Vagina (tissue), 2 donors: ENCODE data around the gene BSN. TPM values are rescaled to one million over a fixed set of nuclear protein-coding genes. Genes with fewer than 3 reads are reported as not detected.

ENCODE experiments used
- DNase-seq, 2 donors: peaks; one replicate each; pipeline ENCODE4 v3.0.0-alpha.2; 2017; ENCODE audit errors: extremely low spot score in 2 of 2
- H3K27ac ChIP-seq: fragments of 200-600 bp; sonication (generic); one replicate; pipeline ENCODE4 v1.5.1; 2019
- H3K27me3 ChIP-seq: fragments of 200-600 bp; sonication (generic); one replicate; pipeline ENCODE4 v1.5.1; 2019
- H3K36me3 ChIP-seq, 2 donors: fragments of 200-600 bp; sonication (generic); one replicate each; pipeline ENCODE4 v1.5.1; 2017 to 2019
- H3K4me1 ChIP-seq: fragments of 200-600 bp; sonication (generic); one replicate; pipeline ENCODE4 v1.5.1; 2019
- H3K4me3 ChIP-seq, 2 donors: fragments of 200-600 bp; sonication (generic); 1 replicate in 1 of 2; 2 replicates in 1 of 2; pipeline ENCODE4 v1.5.1; 2016 to 2019
- H3K9me3 ChIP-seq: fragments of 200-600 bp; sonication (generic); one replicate; pipeline ENCODE4 v1.5.1; 2019
- CTCF ChIP-seq, 3 experiments: fragments of 450-650 bp in 2 of 3; fragments of 200-600 bp in 1 of 3; sonication (generic) in 1 of 3; IDR thresholded peaks; one replicate each; pipeline ENCODE4 v1.5.1; 2017 to 2019; ENCODE audit warnings: antibody characterized with exemption in 3 of 3, mild to moderate bottlenecking in 2 of 3, moderate library complexity in 2 of 3
- POLR2A ChIP-seq, 2 donors: fragments of 450-650 bp; IDR thresholded peaks; one replicate each; pipeline ENCODE4 v1.6.1; 2017; ENCODE audit warnings: antibody characterized with exemption in 2 of 2, mild to moderate bottlenecking in 2 of 2, moderate library complexity in 2 of 2
- POLR2AphosphoS5 ChIP-seq, 2 donors: sonication (generic); formaldehyde crosslinking; IDR thresholded peaks; one replicate each; pipeline ENCODE4 v1.9.0; 2017; ENCODE audit warnings: antibody characterized with exemption in 2 of 2, mild to moderate bottlenecking in 2 of 2, low read depth in 1 of 2; ENCODE audit not compliant: insufficient read depth in 1 of 2
- intact Hi-C: fragments of 100-400 bp; cut with DNase I; formaldehyde crosslinking; loops from one replicate; pipeline ENCODE4 v1.15.1; 2023
- total RNA-seq: library from RNA; depleted of rRNA; stranded (reverse); fragments of >200 nt; gene quantifications from one replicate; pipeline ENCODE4 v1.2.3, GENCODE V29; 2016

The BSN gene
- 0.74 TPM for total RNA-seq

GRCh38 chr3:49553692-49554632 is at the start of gene BSN:
TSS of gene BSN (plus strand) at chr3:49554477. CDS start at chr3:49554603, 126 bp downstream.
- Histone ChIP-seq H3K9me3 (no peaks in the 10 kb centered on the region), H3K27ac (no peak within 1 kb of the TSS), H3K36me3 (no peaks in the 10 kb centered on the region), H3K4me3 (peak within 1 kb of the TSS; percentile 57 to 59), H3K4me1 (peaks cover 18% of the 10 kb centered on the region), H3K27me3 (no peaks in the 10 kb centered on the region)
- DNase-seq = no peak
- TF ChIP-seq POLR2A (IDR thresholded peaks at IDR 0.05) = no peak
- peak; percentile 21 to 59 for TF ChIP-seq POLR2AphosphoS5 (IDR thresholded peaks at IDR 0.05; ENCODE audit: insufficient read depth in 1 of 2, low read depth in 1 of 2)
- peak in 1 of 3 experiments; percentile 7 for TF ChIP-seq CTCF (IDR thresholded peaks at IDR 0.05)
- intact Hi-C loops = no loop called here

GRCh38 chr3:49506906-49507305 is 47.4 kb upstream of the BSN start:
- Histone ChIP-seq H3K4me1 (peaks cover under 1% of the 10 kb centered on the region), H3K36me3 (peaks cover 0 to 16% of the 10 kb centered on the region in 2 donors), H3K9me3 (no peaks in the 10 kb centered on the region), H3K4me3 (no peak overlapping the region), H3K27me3 (no peaks in the 10 kb centered on the region), H3K27ac (no peak overlapping the region)
- TF ChIP-seq POLR2AphosphoS5 (IDR thresholded peaks at IDR 0.05; ENCODE audit: insufficient read depth in 1 of 2, low read depth in 1 of 2) (no peak), POLR2A (IDR thresholded peaks at IDR 0.05) (no peak), CTCF (IDR thresholded peaks at IDR 0.05) (no peak)
- intact Hi-C loops = no loop called here
- no peak for DNase-seq

- H3K36me3 ChIP-seq = peaks cover 0 to 30% of the 10 kb centered on the region in 2 donors
- intact Hi-C loops = no loop called here
- no peak for DNase-seq
- no peak overlapping the region for H3K4me3 ChIP-seq
- H3K27me3 ChIP-seq = no peaks in the 10 kb centered on the region
- no peak overlapping the region for H3K27ac ChIP-seq
- H3K9me3 ChIP-seq = no peaks in the 10 kb centered on the region
- H3K4me1 ChIP-seq = no peaks in the 10 kb centered on the region
- TF ChIP-seq CTCF (IDR thresholded peaks at IDR 0.05) = no peak
- TF ChIP-seq POLR2AphosphoS5 (IDR thresholded peaks at IDR 0.05; ENCODE audit: insufficient read depth in 1 of 2, low read depth in 1 of 2) = no peak
- no peak for TF ChIP-seq POLR2A (IDR thresholded peaks at IDR 0.05)
Measured at GRCh38 chr3:49509028-49509561, 45.2 kb upstream of the BSN start.

- DNase-seq = no peak
- no peak for TF ChIP-seq POLR2AphosphoS5 (IDR thresholded peaks at IDR 0.05; ENCODE audit: insufficient read depth in 1 of 2, low read depth in 1 of 2)
- TF ChIP-seq POLR2A (IDR thresholded peaks at IDR 0.05) = no peak
- no peak for TF ChIP-seq CTCF (IDR thresholded peaks at IDR 0.05)
- Histone ChIP-seq H3K4me1 (no peaks in the 10 kb centered on the region), H3K27me3 (no peaks in the 10 kb centered on the region), H3K36me3 (peaks cover 0 to 30% of the 10 kb centered on the region in 2 donors), H3K9me3 (no peaks in the 10 kb centered on the region), H3K4me3 (no peak overlapping the region), H3K27ac (no peak overlapping the region)
- intact Hi-C loops = no loop called here
Measured at GRCh38 chr3:49511639-49512038, 42.6 kb upstream of the BSN start.
